Prostate gland (tissue), 1 donor: ENCODE measurements around the gene TPO.

Experiments used
- POLR2A ChIP-seq: fragments of 450-650 bp; IDR thresholded peaks from one replicate; pipeline ENCODE4 v1.6.1; 2016; ENCODE audit warnings: antibody characterized with exemption, mild to moderate bottlenecking
- POLR2AphosphoS5 ChIP-seq: sonication (generic); formaldehyde crosslinking; IDR thresholded peaks from one replicate; pipeline ENCODE4 v1.6.1; 2017; ENCODE audit warnings: antibody characterized with exemption

DNA sequence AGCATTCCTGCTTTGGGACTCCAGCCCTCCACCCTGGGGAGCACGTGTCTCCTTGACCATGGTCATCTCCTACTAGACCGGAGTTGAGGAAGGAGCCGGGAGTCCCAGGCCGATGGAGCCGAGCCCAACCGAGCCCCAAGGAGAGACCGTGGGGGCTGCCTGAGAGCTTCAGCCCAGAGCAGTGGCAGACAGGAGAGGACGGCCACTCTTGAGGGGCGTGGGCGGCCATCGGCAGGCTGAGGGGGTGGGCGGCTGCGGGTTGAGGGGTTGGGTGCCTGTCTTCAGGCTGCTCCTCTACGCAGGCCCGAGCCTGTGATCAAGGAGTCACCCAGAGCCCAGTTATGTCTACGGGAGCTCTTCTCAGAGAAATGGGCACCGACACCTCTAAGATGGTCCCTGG lies 172.4 kb downstream of the TPO start:
- TF ChIP-seq POLR2AphosphoS5 (no peak), POLR2A (no peak)
